K562 (cell line): Measurements from ENCODE around the gene GLI1. TPM values are rescaled to one million over a fixed set of nuclear protein-coding genes. Genes with fewer than 3 reads are reported as not detected.

Source experiments
- ATAC-seq: fragments of 200-7000 bp; cut with Tn5 transposase; 3 replicates; pipeline ENCODE4 v1.9.1; 2020; ENCODE audit warnings: moderate library complexity
- BruUV-seq: library from RNA; stranded (reverse); fragments of 400-500 nt; replicated peaks from 2 replicates; lab custom pipeline; 2021; lab: Mats Ljungman, UMichigan
- CTCF ChIA-PET: fragments of 300-600 bp; formaldehyde crosslinking; extraction: SDS; loops from one replicate; lab custom pipeline; 2021; ENCODE audit warnings: low intra/inter-chr PET ratio; lab: Yijun Ruan, JAX
- POLR2A ChIA-PET: fragments of 300-600, 350-650 bp; sonication (Branson Sonifier 250); formaldehyde crosslinking; extraction: SDS; loops from one replicate; lab custom pipeline; 2021; ENCODE audit warnings: antibody characterized with exemption, inconsistent platforms; lab: Yijun Ruan, JAX
- DNase-seq, 4 experiments: peaks; one replicate each; pipeline versions ENCODE4 v3.0.0 to v3.0.0-alpha.2; 2011 to 2018; ENCODE audit warnings: low spot score in 3 of 4, mixed read lengths in 3 of 4; ENCODE audit errors: extremely low read depth in 1 of 4
- FAIRE-seq: peaks from 2 replicates; lab custom pipeline; 2011; peaks lifted over from hg19 to GRCh38; lab: Jason Lieb, UNC
- H2AFZ ChIP-seq: 2 replicates; pipeline ENCODE4 v1.6.0; 2011; ENCODE audit warnings: low read depth, low read length, control low read depth, inconsistent platforms
- H3K27ac ChIP-seq: fragments of 200-600 bp; 3 replicates; pipeline ENCODE4 v1.8.0; 2011; ENCODE audit warnings: low read depth, mild to moderate bottlenecking, control low read depth, inconsistent platforms, low read length, moderate library complexity, mixed read lengths; ENCODE audit errors: extremely low read depth
- H3K27me3 ChIP-seq, 2 experiments: fragments of 300-600 bp in 1 of 2; 2 replicates in 1 of 2; 3 replicates in 1 of 2; pipeline versions ENCODE4 v1.6.0 to v1.8.0; 2011; ENCODE audit warnings: inconsistent platforms in 2 of 2, low read length in 2 of 2, mild to moderate bottlenecking in 1 of 2, mixed read lengths in 1 of 2, moderate library complexity in 1 of 2; ENCODE audit not compliant: control insufficient read depth in 2 of 2, insufficient read depth in 2 of 2
- H3K36me3 ChIP-seq: fragments of 300-600 bp; 3 replicates; pipeline ENCODE4 v1.8.0; 2011; ENCODE audit warnings: mild to moderate bottlenecking, low read length, inconsistent platforms; ENCODE audit not compliant: control insufficient read depth, insufficient read depth
- H3K4me1 ChIP-seq, 2 experiments: fragments of 200-600 bp in 1 of 2; replicated peaks in 1 of 2; 2 replicates in 1 of 2; 3 replicates in 1 of 2; pipeline versions ENCODE4 v1.5.1 to v1.8.0; 2011; ENCODE audit warnings: inconsistent platforms in 2 of 2, low read length in 2 of 2, mild to moderate bottlenecking in 1 of 2, mixed read lengths in 1 of 2, moderate library complexity in 1 of 2; ENCODE audit not compliant: control insufficient read depth in 2 of 2, insufficient read depth in 2 of 2
- H3K4me2 ChIP-seq: 2 replicates; pipeline ENCODE4 v1.6.1; 2011; ENCODE audit warnings: low read length, control low read depth, inconsistent platforms, mixed read lengths; ENCODE audit not compliant: insufficient read depth
- H3K4me3 ChIP-seq: fragments of 200-600 bp; sonication (generic), shearing (Covaris generic); 2 replicates; pipeline ENCODE4 v1.5.1; 2016; ENCODE audit warnings: control low read depth, inconsistent platforms
- H3K79me2 ChIP-seq: fragments of 200-600 bp; 3 replicates; pipeline ENCODE4 v1.8.0; 2011; ENCODE audit warnings: low read length, inconsistent platforms; ENCODE audit not compliant: control insufficient read depth, insufficient read depth
- H3K9ac ChIP-seq, 2 experiments: 2 replicates each; pipeline versions ENCODE4 v1.6.0 to v1.6.1; 2011; ENCODE audit warnings: low read depth in 2 of 2, low read length in 2 of 2, control low read depth in 1 of 2, inconsistent platforms in 1 of 2, mild to moderate bottlenecking in 1 of 2, mixed read lengths in 1 of 2; ENCODE audit not compliant: insufficient read depth in 1 of 2
- H3K9me1 ChIP-seq: one replicate; pipeline ENCODE4 v1.6.0; 2011; ENCODE audit warnings: inconsistent platforms, mild to moderate bottlenecking, low read length, moderate library complexity; ENCODE audit not compliant: control insufficient read depth, insufficient read depth
- H3K9me3 ChIP-seq: replicated peaks from 2 replicates; pipeline ENCODE4 v1.5.1; 2011; ENCODE audit warnings: low read depth, low read length, inconsistent platforms; ENCODE audit not compliant: control insufficient read depth, insufficient read depth
- H4K20me1 ChIP-seq: replicated peaks from 2 replicates; pipeline ENCODE4 v1.6.1; 2011; ENCODE audit warnings: low read length, inconsistent platforms, mixed read lengths; ENCODE audit not compliant: control insufficient read depth, insufficient read depth
- CTBP1 ChIP-seq: fragments of 450-650 bp; IDR thresholded peaks from 2 replicates; pipeline ENCODE4 v1.6.1; 2016; ENCODE audit warnings: borderline replicate concordance
- GABPA ChIP-seq: fragments of 200-800 bp; sonication (Bioruptor generic); conservative IDR thresholded peaks from 2 replicates; pipeline ENCODE4 v1.6.1; 2016; ENCODE audit warnings: low read depth, missing genetic modification characterization, missing compliant biosample characterization
- GMEB1 ChIP-seq: fragments of 250-450 bp; sonication (Bioruptor Pico); IDR thresholded peaks from 2 replicates; pipeline ENCODE4 v1.4.0; 2020; ENCODE audit warnings: mild to moderate bottlenecking
- GTF2E2 ChIP-seq: fragments of 200-800 bp; sonication (Bioruptor generic); IDR thresholded peaks from 2 replicates; pipeline ENCODE4 v1.6.1; 2016; ENCODE audit warnings: missing genetic modification characterization, missing compliant biosample characterization
- HDGF ChIP-seq: fragments of 450-650 bp; IDR thresholded peaks from 2 replicates; pipeline ENCODE4 v1.6.1; 2016
- HMG20A ChIP-seq: fragments of 450-650 bp; formaldehyde crosslinking; conservative IDR thresholded peaks from 2 replicates; pipeline ENCODE4 v1.4.0; 2020; ENCODE audit warnings: mild to moderate bottlenecking, mixed read lengths
- IRF1 ChIP-seq: sonication (generic); formaldehyde crosslinking; IDR thresholded peaks from 2 replicates; pipeline ENCODE4 v1.8.0; 2022; ENCODE audit warnings: missing genetic modification reagents, mild to moderate bottlenecking, borderline replicate concordance
- NCOA2 ChIP-seq, 2 experiments: fragments of 450-650 bp; IDR thresholded peaks; 2 replicates each; pipeline ENCODE4 v1.6.1; 2018; ENCODE audit warnings: mild to moderate bottlenecking in 2 of 2, moderate library complexity in 1 of 2; ENCODE audit not compliant: partially characterized antibody in 2 of 2
- POLR3G ChIP-seq: IDR thresholded peaks from 2 replicates; pipeline ENCODE4 v1.6.1; 2011; ENCODE audit not compliant: insufficient read length, insufficient replicate concordance; ENCODE audit errors: extremely low read depth
- SMARCA5 ChIP-seq: fragments of 450-650 bp; IDR thresholded peaks from 2 replicates; pipeline ENCODE4 v1.6.1; 2016
- TRIM28 ChIP-seq: fragments of 450-650 bp; IDR thresholded peaks from 2 replicates; pipeline ENCODE4 v1.6.1; 2017
- U2AF1 ChIP-seq: fragments of 200-400 bp; formaldehyde crosslinking; optimal IDR thresholded peaks from 2 replicates; pipeline ENCODE3; 2017; ENCODE audit warnings: mild to moderate bottlenecking, low read depth, low read length, moderate library complexity
- UBTF ChIP-seq, 2 experiments: IDR thresholded peaks; 2 replicates each; pipeline ENCODE4 v1.6.1; 2012; ENCODE audit warnings: improper control_type of control experiment in 2 of 2, low read depth in 2 of 2, low read length in 2 of 2, borderline replicate concordance in 1 of 2
- ZNF134 ChIP-seq: fragments of 250-450 bp; sonication (Bioruptor Pico); conservative IDR thresholded peaks from 2 replicates; pipeline ENCODE4 v1.4.0; 2020
- ZNF280A ChIP-seq: fragments of 450-650 bp; IDR thresholded peaks from 2 replicates; pipeline ENCODE4 v1.6.1; 2018; ENCODE audit warnings: mild to moderate bottlenecking, low read depth; ENCODE audit not compliant: partially characterized antibody
- ZNF408 ChIP-seq: fragments of 250-450 bp; sonication (Bioruptor Pico); IDR thresholded peaks from 2 replicates; pipeline ENCODE4 v1.4.0; 2020; ENCODE audit warnings: low read depth, mild to moderate bottlenecking, moderate library complexity
- WGBS: fragments of 100-300 bp; shearing (Covaris generic); methylation state at CpG from one replicate; pipeline ENCODE4 v1.1.6; 2016; ENCODE audit warnings: low coverage, mixed read lengths; ENCODE audit not compliant: insufficient coverage; ENCODE audit errors: missing lambda C conversion rate; 5-methylcytosine and 5-hydroxymethylcytosine counted together
- in situ Hi-C: fragments of 300-500 bp; cut with MboI; formaldehyde crosslinking; loops from 4 replicates; pipeline ENCODE4 v1.15.0; 2018; ENCODE audit warnings: inconsistent platforms, mixed read lengths
- intact Hi-C: fragments of 100-400 bp; cut with micrococcal nuclease; formaldehyde crosslinking; loops from 2 replicates; pipeline ENCODE4 v1.14.2; 2022
- polyA plus RNA-seq, 8 experiments: library from polyadenylated mRNA; depleted of rRNA in 4 of 8; stranded (reverse) in 5 of 8; unstranded in 3 of 8; fragments of >200 nt; fragmentation: Nextera tagmentation in 2 of 8; fragmentation: Illumina TruSeq in 1 of 8; extraction: Ambion mirVana in 2 of 8; extraction: Trizol in 1 of 8; gene quantifications; 2 replicates each; pipeline versions ENCODE4 v1.2.1 to v1.2.3, GENCODE V29; 2011 to 2014; ENCODE audit warnings: inconsistent platforms in 1 of 8, missing spikeins in 1 of 8
- total RNA-seq, 7 experiments: library from RNA; depleted of rRNA in 6 of 7; stranded (reverse); fragments of >200 nt in 6 of 7; fragmentation: Illumina TruSeq in 2 of 7; extraction: Trizol in 2 of 7; gene quantifications; 2 replicates each; pipeline versions ENCODE4 v1.2.1 to v1.2.3, GENCODE V29; 2011 to 2021; ENCODE audit warnings: low replicate concordance in 1 of 7

The GLI1 gene
- total and polyA plus RNA-seq, 9 of the 15 experiments (the other 6 are each of a cell fraction or from before 2014, with no cell fraction given), result 0.24 to 3.7 (median 0.61) TPM

GRCh38 chr12:57479376-57480115 lies 20.0 kb downstream of the GLI1 start, which contains the start of gene ARHGAP9:
Gene ARHGAP9, minus strand, starts transcription at chr12:57479866. Its CDS starts 460 bp downstream, at chr12:57479406.
- intact Hi-C loops (no loop called here), in situ Hi-C loops (no loop called here)
- H3K27ac ChIP-seq, result peak within 1 kb of the TSS; percentile 61; the same call in 2 of the 3 replicates
- H3K9me3 ChIP-seq, result no peaks in the 10 kb centered on the region
- 0 out of 2 replicates have a peak within 1 kb of the TSS, but pooled peaks have one; percentile 51 for H3K4me2 ChIP-seq
- BruUV-seq, result no TSS peak
- 49% methylated on average over 5 of the region's 6 CpGs for WGBS
- ChIA-PET POLR2A (interaction anchor here (0.6 to 2.1 kb wide), 4 partner anchors 10 to 455 kb away, joined by 3 to 6 read pairs (median 4); no protein-coding TSS in a partner anchor), CTCF (no interaction called here)
- ATAC-seq (no peak), FAIRE-seq (no peak), DNase-seq (no peak)
- no peak within 1 kb of the TSS for H3K4me3 ChIP-seq
- H3K9me1 ChIP-seq, result no peaks in the 10 kb centered on the region
- H3K79me2 ChIP-seq, result no peaks in the 10 kb centered on the region
- no peaks in the 10 kb centered on the region for H3K27me3 ChIP-seq
- H2AFZ ChIP-seq, result peak within 1 kb of the TSS; percentile 93; the same call in 1 of the 2 replicates
- no peaks in the 10 kb centered on the region for H4K20me1 ChIP-seq
- H3K36me3 ChIP-seq, result no peaks in the 10 kb centered on the region
- peaks cover 32 to 47% of the 10 kb centered on the region in 2 experiments for H3K4me1 ChIP-seq
- no peak within 1 kb of the TSS; a peak in 1 of 4 replicates for H3K9ac ChIP-seq
- TF ChIP-seq GMEB1 (CRISPR knock-in tag), result no peak
- no peak for TF ChIP-seq GTF2E2 (tag)
- TF ChIP-seq ZNF134, result no peak
- TF ChIP-seq U2AF1, result no peak
- TF ChIP-seq GABPA (tag), result peak; percentile 22; the same call in 1 of the 2 replicates
- no peak for TF ChIP-seq SMARCA5
- TF ChIP-seq TRIM28, result no peak
- TF ChIP-seq ZNF408 (CRISPR knock-in tag), result no peak
- no peak for TF ChIP-seq IRF1 (CRISPR knock-in tag)
- no peak for TF ChIP-seq POLR3G
- no peak for TF ChIP-seq ZNF280A
- TF ChIP-seq HDGF, result no peak
- TF ChIP-seq UBTF (IDR thresholded peaks at IDR 0.05; ENCODE audit: borderline replicate concordance in 1 of 2, low read depth in 2 of 2, low read length in 2 of 2), result no peak
- TF ChIP-seq NCOA2 (IDR thresholded peaks at IDR 0.05; ENCODE audit: partially characterized antibody in 2 of 2), result no peak
- no peak for TF ChIP-seq CTBP1
- TF ChIP-seq HMG20A (CRISPR knock-in tag), result no peak
